Measurements from ENCODE around the gene ASAP2. TPM values are rescaled to one million over a fixed set of nuclear protein-coding genes. Genes with fewer than 3 reads are reported as not detected.
A peak's percentile ranks its signal among the peaks of the same experiment; 100 is the strongest.

The ASAP2 gene
- total RNA-seq, 4 donors from 2014 or later, result 33.2 to 62.1 (median 54.5) TPM

- Histone ChIP-seq H3K4me1 (peaks cover 40 to 72% (median 49%) of the 10 kb centered on the region in 4 donors), H3K4me3 (no peak overlapping the region), H3K36me3 (no peaks in the 10 kb centered on the region), H3K9me3 (no peaks in the 10 kb centered on the region), H3K27ac (peak overlapping the region; percentile 74 to 82 (median 75)), H3K27me3 (no peaks in the 10 kb centered on the region)
- TF ChIP-seq CTCF (IDR thresholded peaks at IDR 0.05) (no peak), POLR2AphosphoS5 (IDR thresholded peaks at IDR 0.05) (no peak), POLR2A (IDR thresholded peaks at IDR 0.05) (no peak), EP300 (IDR thresholded peaks at IDR 0.05; ENCODE audit: low read depth) (no peak)
- intact Hi-C loops (cut with DNase I; ENCODE audit: low total_unique reads), result no loop called here
- WGBS, 2 donors (ENCODE audit: low coverage in 1 of 2), result 57 to 64% methylated on average over 3 to 12 of the region's 12 CpGs
- DNase-seq, result no peak
- in situ Hi-C loops (cut with MboI; ENCODE audit: low pct_ligation_motif_present in 1 of 4, low pct_unique_long_range_greater_than_20kb in 1 of 4, low sequenced_read_pairs in 3 of 4), result no loop called here
These were observed 52.4 kb downstream of the ASAP2 start for GRCh38 chr2:9258953-9259399.

- in situ Hi-C loops (cut with MboI; ENCODE audit: low pct_ligation_motif_present in 1 of 4, low pct_unique_long_range_greater_than_20kb in 1 of 4, low sequenced_read_pairs in 3 of 4), result no loop called here
- Histone ChIP-seq H3K9me3 (no peaks in the 10 kb centered on the region), H3K27ac (peak overlapping the region; percentile 74 to 85 (median 79)), H3K36me3 (no peaks in the 10 kb centered on the region), H3K27me3 (no peaks in the 10 kb centered on the region), H3K4me3 (no peak overlapping the region), H3K4me1 (peaks cover 40 to 74% (median 50%) of the 10 kb centered on the region in 4 donors)
- no peak for TF ChIP-seq EP300 (IDR thresholded peaks at IDR 0.05; ENCODE audit: low read depth)
- no peak for TF ChIP-seq POLR2A (IDR thresholded peaks at IDR 0.05)
- TF ChIP-seq POLR2AphosphoS5 (IDR thresholded peaks at IDR 0.05), result no peak
- no peak for TF ChIP-seq CTCF (IDR thresholded peaks at IDR 0.05)
- DNase-seq, result no peak
- WGBS, 2 donors (ENCODE audit: low coverage in 1 of 2), result 81 to 90% methylated on average over 2 to 6 of the region's 6 CpGs
- intact Hi-C loops (cut with DNase I; ENCODE audit: low total_unique reads), result no loop called here
These were observed 53.9 kb downstream of the ASAP2 start for GRCh38 chr2:9260464-9260918.

GRCh38 chr2:9261231-9261883 is 54.7 kb downstream of the ASAP2 start:
- in situ Hi-C loops (cut with MboI; ENCODE audit: low pct_ligation_motif_present in 1 of 4, low pct_unique_long_range_greater_than_20kb in 1 of 4, low sequenced_read_pairs in 3 of 4), result no loop called here
- H3K4me1 ChIP-seq, result peaks cover 40 to 75% (median 49%) of the 10 kb centered on the region in 4 donors
- H3K36me3 ChIP-seq, result no peaks in the 10 kb centered on the region
- no peak for TF ChIP-seq CTCF (IDR thresholded peaks at IDR 0.05)
- peak in 1 of 3 donors; percentile 25 for TF ChIP-seq POLR2AphosphoS5 (IDR thresholded peaks at IDR 0.05)
- DNase-seq, result peak; percentile 27
- no peaks in the 10 kb centered on the region for H3K27me3 ChIP-seq
- WGBS, 2 donors (ENCODE audit: low coverage in 1 of 2), result 0 to 44% methylated on average over 1 to 6 of the region's 6 CpGs
- peak overlapping the region; percentile 74 to 85 (median 79) for H3K27ac ChIP-seq
- H3K4me3 ChIP-seq, result no peak overlapping the region
- H3K9me3 ChIP-seq, result no peaks in the 10 kb centered on the region
- intact Hi-C loops (cut with DNase I; ENCODE audit: low total_unique reads), result no loop called here

GRCh38 chr2:9262671-9263171 is 56.1 kb downstream of the ASAP2 start:
- in situ Hi-C loops (cut with MboI; ENCODE audit: low pct_ligation_motif_present in 1 of 4, low pct_unique_long_range_greater_than_20kb in 1 of 4, low sequenced_read_pairs in 3 of 4), result no loop called here
- no peak for DNase-seq
- no peaks in the 10 kb centered on the region for H3K27me3 ChIP-seq
- TF ChIP-seq CTCF (IDR thresholded peaks at IDR 0.05) (no peak), POLR2A (IDR thresholded peaks at IDR 0.05) (no peak), EP300 (IDR thresholded peaks at IDR 0.05; ENCODE audit: low read depth) (no peak), POLR2AphosphoS5 (IDR thresholded peaks at IDR 0.05) (no peak)
- intact Hi-C loops (cut with DNase I; ENCODE audit: low total_unique reads), result no loop called here
- peaks cover 40 to 68% (median 49%) of the 10 kb centered on the region in 4 donors for H3K4me1 ChIP-seq
- no peaks in the 10 kb centered on the region for H3K36me3 ChIP-seq
- H3K9me3 ChIP-seq, result no peaks in the 10 kb centered on the region
- WGBS, 2 donors (ENCODE audit: low coverage in 1 of 2), result 60 to 68% methylated on average over 1 to 14 of the region's 14 CpGs
- H3K4me3 ChIP-seq, result no peak overlapping the region
- H3K27ac ChIP-seq, result peak overlapping the region; percentile 49 to 85 (median 78)

Measured in transverse colon (tissue), 4 donors.